GM12878 (cell line): ENCODE results near the gene GIMAP4.

Experiments used
- BACH1 ChIP-seq: fragments of 450-650 bp; IDR thresholded peaks from 2 replicates; pipeline ENCODE4 v1.6.1; 2017; ENCODE audit warnings: mild to moderate bottlenecking, borderline replicate concordance
- BCL11A ChIP-seq: IDR thresholded peaks from 2 replicates; pipeline ENCODE4 v1.6.1; 2011; ENCODE audit warnings: low read depth, low read length
- CEBPB ChIP-seq, 2 experiments: fragments of 150-350 bp in 1 of 2; IDR thresholded peaks; 2 replicates each; pipeline ENCODE4 v1.6.1; 2012 to 2014; ENCODE audit warnings: low read depth in 2 of 2, low read length in 2 of 2, borderline replicate concordance in 1 of 2, inconsistent platforms in 1 of 2
- CREB1 ChIP-seq: IDR thresholded peaks from 2 replicates; pipeline ENCODE4 v1.6.1; 2012; ENCODE audit warnings: low read depth, mild to moderate bottlenecking, inconsistent platforms
- CTCF ChIP-seq, 3 experiments: IDR thresholded peaks in 2 of 3; conservative IDR thresholded peaks in 1 of 3; 2 replicates each; pipeline ENCODE4 v1.5.1; 2011; ENCODE audit warnings: low read depth in 3 of 3, low read length in 3 of 3, mild to moderate bottlenecking in 3 of 3, control low read depth in 2 of 3, moderate library complexity in 2 of 3, inconsistent platforms in 1 of 3, mixed read lengths in 1 of 3; ENCODE audit not compliant: control insufficient read depth in 2 of 3, insufficient read depth in 1 of 3; ENCODE audit errors: extremely low read depth in 1 of 3
- REST ChIP-seq: IDR thresholded peaks from 2 replicates; pipeline ENCODE4 v1.6.1; 2012; ENCODE audit warnings: mild to moderate bottlenecking, low read depth, low read length
- SIN3A ChIP-seq: IDR thresholded peaks from 2 replicates; pipeline ENCODE4 v1.6.1; 2012; ENCODE audit warnings: low read depth, low read length, improper control_type of control experiment
- SUZ12 ChIP-seq: fragments of 200-600 bp; sonication (generic); IDR thresholded peaks from one replicate; pipeline ENCODE4 v1.6.1; 2018; ENCODE audit warnings: antibody characterized with exemption, mild to moderate bottlenecking; ENCODE audit not compliant: unreplicated experiment
- TCF12 ChIP-seq: IDR thresholded peaks from 2 replicates; pipeline ENCODE4 v1.6.1; 2011; ENCODE audit warnings: low read depth, mild to moderate bottlenecking, low read length

- TF ChIP-seq SIN3A (no peak), SUZ12 (no peak), BCL11A (no peak), CEBPB (IDR thresholded peaks at IDR 0.05; ENCODE audit: borderline replicate concordance in 1 of 2, low read depth in 2 of 2, low read length in 2 of 2) (no peak), CREB1 (no peak), BACH1 (no peak), REST (no peak), CTCF (IDR thresholded peaks at IDR 0.05 in 2 of 3, conservative IDR thresholded peaks at IDR 0.05 in 1 of 3; ENCODE audit: control insufficient read depth in 2 of 3, extremely low read depth in 1 of 3, insufficient read depth in 1 of 3, low read depth in 3 of 3, low read length in 3 of 3) (no peak), TCF12 (no peak)
Observed at GRCh38 chr7:150531704-150532103, 35.5 kb upstream of the GIMAP4 start.
